ENCODE results near the gene DNM3.

The DNM3 gene

DNA sequence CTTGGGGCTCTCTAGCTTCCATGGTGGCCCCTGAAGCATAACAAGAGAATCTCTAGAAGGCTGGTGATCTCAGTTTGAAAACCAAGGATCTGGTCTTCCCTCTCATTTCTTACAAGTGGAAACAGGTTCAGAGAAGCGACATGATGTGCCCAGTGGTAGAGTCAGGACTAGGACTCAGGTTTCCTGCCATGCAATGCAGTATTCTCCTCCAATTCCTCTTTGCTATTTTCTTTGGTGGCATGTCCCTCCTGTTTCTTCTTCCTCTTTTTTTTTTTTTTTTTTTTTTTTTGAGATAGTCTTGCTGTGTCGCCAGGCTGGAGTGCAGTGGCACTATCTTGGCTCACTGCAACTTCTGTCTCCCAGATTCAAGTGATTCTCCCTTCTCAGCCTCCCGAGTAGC is 383.6 kb downstream of the DNM3 start:
- Histone ChIP-seq H3K9me2 (ENCODE audit: low read depth, low read length) (no peaks in the 10 kb centered on the region), H3K27me3 (ENCODE audit: insufficient read depth, low read length) (no peaks in the 10 kb centered on the region), H3K36me3 (ENCODE audit: insufficient read depth, low read length) (no peaks in the 10 kb centered on the region), H4K20me1 (ENCODE audit: insufficient read depth, low read length) (no peaks in the 10 kb centered on the region), H3K4me1 (ENCODE audit: insufficient read depth, low read length, severe bottlenecking) (no peaks in the 10 kb centered on the region), H3K4me3 (ENCODE audit: low read depth, low read length, poor library complexity, severe bottlenecking) (no peak overlapping the region), H2AFZ (ENCODE audit: low read length) (no peak overlapping the region), H3K9me3 (ENCODE audit: low read length) (no peaks in the 10 kb centered on the region), H3K27ac (ENCODE audit: low read depth, low read length, poor library complexity, severe bottlenecking) (no peak overlapping the region), H3K4me2 (ENCODE audit: low read length) (no peak overlapping the region), H3F3A (ENCODE audit: insufficient read depth, low read length) (no peaks in the 10 kb centered on the region), H3K9ac (ENCODE audit: low read length) (no peak overlapping the region), H3K79me2 (ENCODE audit: insufficient read depth, low read length) (no peaks in the 10 kb centered on the region)
- TF ChIP-seq EZH2 (IDR thresholded peaks at IDR 0.05; ENCODE audit: borderline replicate concordance, low read length) (no peak), CTCF (IDR thresholded peaks at IDR 0.05; ENCODE audit: low read length) (no peak)

GRCh38 chr1:172229942-172230341 is 388.6 kb downstream of the DNM3 start:
- no peaks in the 10 kb centered on the region for H3K9me3 ChIP-seq (ENCODE audit: low read length)
- H3K79me2 ChIP-seq (ENCODE audit: insufficient read depth, low read length): no peaks in the 10 kb centered on the region
- H3K9ac ChIP-seq (ENCODE audit: low read length): no peak overlapping the region
- H3K27me3 ChIP-seq (ENCODE audit: insufficient read depth, low read length): no peaks in the 10 kb centered on the region
- H3F3A ChIP-seq (ENCODE audit: insufficient read depth, low read length): no peaks in the 10 kb centered on the region
- no peaks in the 10 kb centered on the region for H3K4me1 ChIP-seq (ENCODE audit: insufficient read depth, low read length, severe bottlenecking)
- no peaks in the 10 kb centered on the region for H3K36me3 ChIP-seq (ENCODE audit: insufficient read depth, low read length)
- H3K9me2 ChIP-seq (ENCODE audit: low read depth, low read length): no peaks in the 10 kb centered on the region
- H2AFZ ChIP-seq (ENCODE audit: low read length): no peak overlapping the region
- TF ChIP-seq EZH2 (IDR thresholded peaks at IDR 0.05; ENCODE audit: borderline replicate concordance, low read length) (no peak), CTCF (IDR thresholded peaks at IDR 0.05; ENCODE audit: low read length) (no peak)
- H3K4me3 ChIP-seq (ENCODE audit: low read depth, low read length, poor library complexity, severe bottlenecking): no peak overlapping the region
- H3K27ac ChIP-seq (ENCODE audit: low read depth, low read length, poor library complexity, severe bottlenecking): no peak overlapping the region
- no peaks in the 10 kb centered on the region for H4K20me1 ChIP-seq (ENCODE audit: insufficient read depth, low read length)
- no peak overlapping the region for H3K4me2 ChIP-seq (ENCODE audit: low read length)

- Histone ChIP-seq H3K79me2 (ENCODE audit: insufficient read depth, low read length) (no peaks in the 10 kb centered on the region), H2AFZ (ENCODE audit: low read length) (no peak overlapping the region)
- TF ChIP-seq EZH2 (IDR thresholded peaks at IDR 0.05; ENCODE audit: borderline replicate concordance, low read length): no peak
- TF ChIP-seq CTCF (IDR thresholded peaks at IDR 0.05; ENCODE audit: low read length): no peak
Observed at GRCh38 chr1:172230526-172230925, 389.2 kb downstream of the DNM3 start.

More at GRCh38 chr1:172230526-172230925, 389.2 kb downstream of the DNM3 start:
- Histone ChIP-seq H3K27ac (ENCODE audit: low read depth, low read length, poor library complexity, severe bottlenecking) (no peak overlapping the region), H3K9me2 (ENCODE audit: low read depth, low read length) (no peaks in the 10 kb centered on the region), H3K9ac (ENCODE audit: low read length) (no peak overlapping the region), H3K9me3 (ENCODE audit: low read length) (no peaks in the 10 kb centered on the region), H3F3A (ENCODE audit: insufficient read depth, low read length) (no peaks in the 10 kb centered on the region), H3K27me3 (ENCODE audit: insufficient read depth, low read length) (no peaks in the 10 kb centered on the region), H3K4me3 (ENCODE audit: low read depth, low read length, poor library complexity, severe bottlenecking) (no peak overlapping the region), H3K4me2 (ENCODE audit: low read length) (no peak overlapping the region), H4K20me1 (ENCODE audit: insufficient read depth, low read length) (no peaks in the 10 kb centered on the region), H3K36me3 (ENCODE audit: insufficient read depth, low read length) (no peaks in the 10 kb centered on the region), H3K4me1 (ENCODE audit: insufficient read depth, low read length, severe bottlenecking) (no peaks in the 10 kb centered on the region)

Data from OCI-LY1 (cell line).